ENCODE data around the gene GRAMD1A.

Gene GRAMD1A

DNA sequence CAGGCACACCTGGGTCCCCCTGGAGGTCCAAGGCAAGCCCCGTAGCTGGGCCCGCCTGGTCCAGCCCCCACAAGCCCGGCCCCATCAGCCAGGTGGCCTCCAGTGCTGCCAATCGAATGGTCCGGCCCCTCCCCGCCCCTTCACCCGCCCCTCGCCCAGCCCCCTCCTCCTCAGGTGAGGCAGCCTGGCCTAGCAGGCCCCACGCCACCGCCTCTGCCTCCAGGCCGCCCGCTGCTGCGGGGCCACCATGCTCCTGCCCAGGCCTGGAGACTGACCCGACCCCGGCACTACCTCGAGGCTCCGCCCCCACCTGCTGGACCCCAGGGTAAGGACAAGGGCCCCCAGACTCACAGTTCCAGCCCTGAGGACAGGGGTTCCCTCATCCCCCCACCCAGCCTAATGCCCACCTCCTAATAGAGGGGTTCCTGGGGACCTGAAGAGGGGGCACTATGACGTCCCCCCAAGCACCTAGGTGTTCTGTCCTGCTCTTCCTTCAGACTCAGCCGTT lies 41.5 kb downstream of the GRAMD1A start, which contains the start of gene HPN:
Gene HPN, plus strand, starts transcription at position 174 of the 508 bp plus-strand sequence. CDS start 786 bp downstream, outside the sequence.
- H3K23ac ChIP-seq (ENCODE audit: low read length in 2 of 2): no peak within 1 kb of the TSS
- DNase-seq: no peak
- H2BK12ac ChIP-seq (ENCODE audit: low read length in 2 of 2): peak within 1 kb of the TSS; percentile 73 to 97
- H3K4me3 ChIP-seq (ENCODE audit: insufficient read depth in 1 of 2, low read depth in 1 of 2, low read length in 2 of 2): peak within 1 kb of the TSS in 1 of 2 experiments; percentile 49
- H3K27me3 ChIP-seq (ENCODE audit: control insufficient read depth in 1 of 2, insufficient read depth in 1 of 2, low read length in 2 of 2): peaks cover 0 to 11% of the 10 kb centered on the region in 2 experiments
- no peak within 1 kb of the TSS for H3K27ac ChIP-seq (ENCODE audit: low read length, poor library complexity, severe bottlenecking)
- peak within 1 kb of the TSS; percentile 92 for H4K91ac ChIP-seq (ENCODE audit: low read length)
- peak within 1 kb of the TSS; percentile 91 to 92 for H3K18ac ChIP-seq (ENCODE audit: low read depth in 1 of 2, low read length in 2 of 2)
- H3K4me2 ChIP-seq (ENCODE audit: low read length, poor library complexity, severe bottlenecking): peak within 1 kb of the TSS; percentile 47
- H4K8ac ChIP-seq (ENCODE audit: low read length): peak within 1 kb of the TSS; percentile 89
- H2AFZ ChIP-seq (ENCODE audit: low read depth, low read length): peak within 1 kb of the TSS; percentile 46
- no peak within 1 kb of the TSS for H2BK5ac ChIP-seq (ENCODE audit: low read depth, low read length, poor library complexity, severe bottlenecking)
- peaks cover 33% of the 10 kb centered on the region for H3K4me1 ChIP-seq (ENCODE audit: control insufficient read depth, insufficient read depth, low read depth, low read length)
- no peaks in the 10 kb centered on the region for H3K36me3 ChIP-seq (ENCODE audit: control insufficient read depth in 1 of 2, insufficient read depth in 2 of 2, low read depth in 1 of 2, low read length in 2 of 2)
- no peaks in the 10 kb centered on the region for H3K79me1 ChIP-seq (replicated peaks; ENCODE audit: low read length, poor library complexity, severe bottlenecking)
- peak within 1 kb of the TSS; percentile 26 for H2AK5ac ChIP-seq (ENCODE audit: low read length, severe bottlenecking)
- H3K9me3 ChIP-seq (ENCODE audit: control insufficient read depth, low read length): no peaks in the 10 kb centered on the region
- H2BK120ac ChIP-seq (ENCODE audit: low read depth, low read length): peak within 1 kb of the TSS; percentile 71
- peak within 1 kb of the TSS in 1 of 2 experiments; percentile 26 for H3K14ac ChIP-seq (ENCODE audit: low read length in 2 of 2)
- WGBS: 39% methylated on average over 18 of the region's 19 CpGs
- peak within 1 kb of the TSS; percentile 17 for H3K9ac ChIP-seq (ENCODE audit: low read length)
- H3K4ac ChIP-seq (ENCODE audit: low read depth in 1 of 2, low read length in 2 of 2): peak within 1 kb of the TSS; percentile 77 to 89
- H2BK15ac ChIP-seq (ENCODE audit: low read depth, poor library complexity, severe bottlenecking): peak within 1 kb of the TSS; percentile 82

GRCh38 chr19:35042056-35042730 lies 42.1 kb downstream of the GRAMD1A start:
- H2BK15ac ChIP-seq (ENCODE audit: low read depth, poor library complexity, severe bottlenecking): peak overlapping the region; percentile 77
- H3K18ac ChIP-seq (ENCODE audit: low read depth in 1 of 2, low read length in 2 of 2): peak overlapping the region in 1 of 2 experiments; percentile 58
- no peak overlapping the region for H2AFZ ChIP-seq (ENCODE audit: low read depth, low read length)
- H2AK5ac ChIP-seq (ENCODE audit: low read length, severe bottlenecking): no peak overlapping the region
- H3K36me3 ChIP-seq (ENCODE audit: control insufficient read depth in 1 of 2, insufficient read depth in 2 of 2, low read depth in 1 of 2, low read length in 2 of 2): no peaks in the 10 kb centered on the region
- no peak overlapping the region for H3K27ac ChIP-seq (ENCODE audit: low read length, poor library complexity, severe bottlenecking)
- no peak overlapping the region for H3K23ac ChIP-seq (ENCODE audit: low read length in 2 of 2)
- no peak overlapping the region for H3K4me2 ChIP-seq (ENCODE audit: low read length, poor library complexity, severe bottlenecking)
- H2BK5ac ChIP-seq (ENCODE audit: low read depth, low read length, poor library complexity, severe bottlenecking): no peak overlapping the region
- no peaks in the 10 kb centered on the region for H3K79me1 ChIP-seq (replicated peaks; ENCODE audit: low read length, poor library complexity, severe bottlenecking)
- peaks cover 0 to 11% of the 10 kb centered on the region in 2 experiments for H3K27me3 ChIP-seq (ENCODE audit: control insufficient read depth in 1 of 2, insufficient read depth in 1 of 2, low read length in 2 of 2)
- H3K4ac ChIP-seq (ENCODE audit: low read depth in 1 of 2, low read length in 2 of 2): peak overlapping the region in 1 of 2 experiments; percentile 3
- H4K91ac ChIP-seq (ENCODE audit: low read length): peak overlapping the region; percentile 67
- peak overlapping the region; percentile 69 for H4K8ac ChIP-seq (ENCODE audit: low read length)
- no peak overlapping the region for H3K4me3 ChIP-seq (ENCODE audit: insufficient read depth in 1 of 2, low read depth in 1 of 2, low read length in 2 of 2)
- 94% methylated on average over 14 of the region's 14 CpGs for WGBS
- H2BK12ac ChIP-seq (ENCODE audit: low read length in 2 of 2): peak overlapping the region; percentile 52 to 73
- no peak overlapping the region for H3K14ac ChIP-seq (ENCODE audit: low read length in 2 of 2)
- peak overlapping the region; percentile 2 for H2BK120ac ChIP-seq (ENCODE audit: low read depth, low read length)
- DNase-seq: no peak
- H3K9ac ChIP-seq (ENCODE audit: low read length): no peak overlapping the region
- no peaks in the 10 kb centered on the region for H3K9me3 ChIP-seq (ENCODE audit: control insufficient read depth, low read length)
- peaks cover 29% of the 10 kb centered on the region for H3K4me1 ChIP-seq (ENCODE audit: control insufficient read depth, insufficient read depth, low read depth, low read length)

DNA sequence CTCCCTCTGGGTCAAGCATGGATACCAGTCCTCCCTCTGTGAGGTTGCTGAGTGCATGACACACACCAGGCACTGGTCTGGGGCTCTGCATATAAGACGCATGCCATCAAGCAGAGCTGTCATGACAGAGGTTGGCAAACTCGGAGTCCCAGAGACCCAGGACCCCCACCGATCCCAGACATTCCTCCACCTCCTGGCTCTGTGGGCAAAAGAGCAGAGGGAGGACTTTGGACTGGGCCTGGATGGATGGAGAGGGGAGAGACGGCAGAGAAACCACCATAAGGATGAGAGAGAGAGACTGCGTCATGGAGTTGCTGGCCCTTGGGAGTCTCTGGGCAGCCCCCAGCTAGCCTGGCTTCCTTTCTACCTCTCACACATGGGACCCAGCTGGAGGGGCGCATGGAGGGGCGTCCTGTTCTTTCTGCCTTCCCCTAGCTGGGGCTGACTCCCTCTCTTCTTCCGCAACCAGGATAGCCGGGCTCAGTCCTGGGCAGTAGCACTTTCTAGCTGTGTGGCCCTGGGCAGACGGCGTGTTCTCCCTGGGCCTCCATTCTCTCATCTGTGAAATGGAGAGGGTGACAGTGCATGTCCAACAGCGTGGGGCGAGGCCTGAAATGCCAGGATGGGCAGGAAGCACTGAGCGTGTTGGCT lies 43.0 kb downstream of the GRAMD1A start:
- H3K27ac ChIP-seq (ENCODE audit: low read length, poor library complexity, severe bottlenecking): no peak overlapping the region
- no peak overlapping the region for H3K4me2 ChIP-seq (ENCODE audit: low read length, poor library complexity, severe bottlenecking)
- peak overlapping the region; percentile 44 for H2AK5ac ChIP-seq (ENCODE audit: low read length, severe bottlenecking)
- no peak overlapping the region for H3K9ac ChIP-seq (ENCODE audit: low read length)
- H3K36me3 ChIP-seq (ENCODE audit: control insufficient read depth in 1 of 2, insufficient read depth in 2 of 2, low read depth in 1 of 2, low read length in 2 of 2): no peaks in the 10 kb centered on the region
- H3K23ac ChIP-seq (ENCODE audit: low read length in 2 of 2): peak overlapping the region in 1 of 2 experiments; percentile 19
- H2BK120ac ChIP-seq (ENCODE audit: low read depth, low read length): no peak overlapping the region
- no peak overlapping the region for H3K18ac ChIP-seq (ENCODE audit: low read depth in 1 of 2, low read length in 2 of 2)
- no peak overlapping the region for H4K91ac ChIP-seq (ENCODE audit: low read length)
- no peak overlapping the region for H2BK15ac ChIP-seq (ENCODE audit: low read depth, poor library complexity, severe bottlenecking)
- no peaks in the 10 kb centered on the region for H3K79me1 ChIP-seq (replicated peaks; ENCODE audit: low read length, poor library complexity, severe bottlenecking)
- no peak overlapping the region for H2BK5ac ChIP-seq (ENCODE audit: low read depth, low read length, poor library complexity, severe bottlenecking)
- H3K4me3 ChIP-seq (ENCODE audit: insufficient read depth in 1 of 2, low read depth in 1 of 2, low read length in 2 of 2): no peak overlapping the region
- peak overlapping the region in 1 of 2 experiments; percentile 24 for H2BK12ac ChIP-seq (ENCODE audit: low read length in 2 of 2)
- no peak for DNase-seq
- H2AFZ ChIP-seq (ENCODE audit: low read depth, low read length): no peak overlapping the region
- H3K4me1 ChIP-seq (ENCODE audit: control insufficient read depth, insufficient read depth, low read depth, low read length): peaks cover 26% of the 10 kb centered on the region
- H3K4ac ChIP-seq (ENCODE audit: low read depth in 1 of 2, low read length in 2 of 2): no peak overlapping the region
- 85% methylated on average over 12 of the region's 14 CpGs for WGBS
- no peaks in the 10 kb centered on the region for H3K9me3 ChIP-seq (ENCODE audit: control insufficient read depth, low read length)
- H3K27me3 ChIP-seq (ENCODE audit: control insufficient read depth in 1 of 2, insufficient read depth in 1 of 2, low read length in 2 of 2): peaks cover 0 to 11% of the 10 kb centered on the region in 2 experiments
- H4K8ac ChIP-seq (ENCODE audit: low read length): no peak overlapping the region
- H3K14ac ChIP-seq (ENCODE audit: low read length in 2 of 2): peak overlapping the region in 1 of 2 experiments; percentile 77

- Histone ChIP-seq H3K4me3 (ENCODE audit: insufficient read depth in 1 of 2, low read depth in 1 of 2, low read length in 2 of 2) (no peak overlapping the region), H4K91ac (ENCODE audit: low read length) (no peak overlapping the region), H3K4me2 (ENCODE audit: low read length, poor library complexity, severe bottlenecking) (no peak overlapping the region), H2AFZ (ENCODE audit: low read depth, low read length) (no peak overlapping the region), H4K8ac (ENCODE audit: low read length) (no peak overlapping the region), H2BK120ac (ENCODE audit: low read depth, low read length) (no peak overlapping the region), H2BK5ac (ENCODE audit: low read depth, low read length, poor library complexity, severe bottlenecking) (no peak overlapping the region), H3K14ac (ENCODE audit: low read length in 2 of 2) (no peak overlapping the region), H3K4me1 (ENCODE audit: control insufficient read depth, insufficient read depth, low read depth, low read length) (peaks cover 26% of the 10 kb centered on the region), H2AK5ac (ENCODE audit: low read length, severe bottlenecking) (no peak overlapping the region), H3K79me1 (replicated peaks; ENCODE audit: low read length, poor library complexity, severe bottlenecking) (no peaks in the 10 kb centered on the region), H3K4ac (ENCODE audit: low read depth in 1 of 2, low read length in 2 of 2) (no peak overlapping the region), H3K27ac (ENCODE audit: low read length, poor library complexity, severe bottlenecking) (no peak overlapping the region), H3K9me3 (ENCODE audit: control insufficient read depth, low read length) (no peaks in the 10 kb centered on the region), H2BK12ac (ENCODE audit: low read length in 2 of 2) (no peak overlapping the region), H3K9ac (ENCODE audit: low read length) (no peak overlapping the region), H3K27me3 (ENCODE audit: control insufficient read depth in 1 of 2, insufficient read depth in 1 of 2, low read length in 2 of 2) (peaks cover 0 to 11% of the 10 kb centered on the region in 2 experiments), H3K18ac (ENCODE audit: low read depth in 1 of 2, low read length in 2 of 2) (no peak overlapping the region), H3K36me3 (ENCODE audit: control insufficient read depth in 1 of 2, insufficient read depth in 2 of 2, low read depth in 1 of 2, low read length in 2 of 2) (no peaks in the 10 kb centered on the region), H2BK15ac (ENCODE audit: low read depth, poor library complexity, severe bottlenecking) (no peak overlapping the region), H3K23ac (ENCODE audit: low read length in 2 of 2) (no peak overlapping the region)
- 92% methylated on average over 14 of the region's 14 CpGs for WGBS
- DNase-seq: no peak
Measured at GRCh38 chr19:35043906-35044305, 43.8 kb downstream of the GRAMD1A start.

Data from mesenchymal stem cell (in vitro differentiated cells and primary cell).